AG10803 (cell line): Measurements from ENCODE around the gene SOWAHA.
A peak's percentile ranks its signal among the peaks of the same experiment; 100 is the strongest.

Experiments
- DNase-seq: peaks from one replicate; pipeline ENCODE4 v3.0.0; 2010; ENCODE audit warnings: low read depth
- H3K4me3 ChIP-seq: 2 replicates; pipeline ENCODE4 v1.5.1; 2011; ENCODE audit warnings: mild to moderate bottlenecking, low read length, control low read depth
- CTCF ChIP-seq: conservative IDR thresholded peaks from 2 replicates; pipeline ENCODE4 v1.5.1; 2011; ENCODE audit warnings: mild to moderate bottlenecking, low read length, control low read depth, inconsistent platforms

SOWAHA gene

GRCh38 chr5:132767150-132767549 is 46.0 kb upstream of the SOWAHA start:
- no peak for TF ChIP-seq CTCF
- DNase-seq = no peak
- H3K4me3 ChIP-seq = no peak overlapping the region

GRCh38 chr5:132768485-132768868 is 44.6 kb upstream of the SOWAHA start:
- TF ChIP-seq CTCF = no peak
- no peak for DNase-seq
- no peak overlapping the region for H3K4me3 ChIP-seq

GRCh38 chr5:132770476-132771159 is 42.5 kb upstream of the SOWAHA start:
- no peak for TF ChIP-seq CTCF
- no peak overlapping the region for H3K4me3 ChIP-seq
- peak; percentile 74 for DNase-seq

- TF ChIP-seq CTCF = no peak
- DNase-seq = peak; percentile 91
Observed at GRCh38 chr5:132771503-132771998, 41.6 kb upstream of the SOWAHA start.

GRCh38 chr5:132772291-132773070 is 40.6 kb upstream of the SOWAHA start:
- TF ChIP-seq CTCF = no peak
- no peak overlapping the region for H3K4me3 ChIP-seq
- peak; percentile 41 for DNase-seq

More at GRCh38 chr5:132771503-132771998, 41.6 kb upstream of the SOWAHA start:
- no peak overlapping the region for H3K4me3 ChIP-seq

- no peak for DNase-seq
- H3K4me3 ChIP-seq = no peak overlapping the region
- no peak for TF ChIP-seq CTCF
Observed at GRCh38 chr5:132773114-132773513, 40.0 kb upstream of the SOWAHA start.
